Measurements from ENCODE around the gene SERPINA4. TPM values are rescaled to one million over a fixed set of nuclear protein-coding genes. Genes with fewer than 3 reads are reported as not detected.
"Not testable (repeated sequence)": the region's sequence is repeated elsewhere in the genome, so short reads cannot be mapped to it uniquely, and the experiment has no call there.

The SERPINA4 gene
- polyA plus RNA-seq, 5 donors: 1.1 to 2.7 (median 1.9) TPM

DNA sequence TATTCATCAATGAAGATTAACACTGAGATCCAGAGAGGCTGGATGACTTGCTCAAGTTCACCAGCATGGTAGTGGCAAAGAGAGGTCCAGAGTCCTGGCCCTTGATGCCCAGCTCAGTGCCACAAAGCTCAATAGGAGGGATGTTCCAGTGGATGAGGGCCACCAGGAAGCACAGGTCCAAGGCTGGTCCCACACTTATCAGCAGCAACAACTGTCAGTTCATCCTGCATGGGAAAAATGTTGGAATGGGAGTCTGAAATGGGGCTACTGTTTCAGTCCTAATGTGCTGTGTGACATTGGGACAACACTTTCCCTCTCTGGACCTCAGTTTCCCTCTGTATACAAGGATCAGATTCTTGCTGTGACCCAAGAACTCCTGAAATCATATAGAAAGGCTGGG, 31.2 kb downstream of the SERPINA4 start:
- DNase-seq: no peak

DNA sequence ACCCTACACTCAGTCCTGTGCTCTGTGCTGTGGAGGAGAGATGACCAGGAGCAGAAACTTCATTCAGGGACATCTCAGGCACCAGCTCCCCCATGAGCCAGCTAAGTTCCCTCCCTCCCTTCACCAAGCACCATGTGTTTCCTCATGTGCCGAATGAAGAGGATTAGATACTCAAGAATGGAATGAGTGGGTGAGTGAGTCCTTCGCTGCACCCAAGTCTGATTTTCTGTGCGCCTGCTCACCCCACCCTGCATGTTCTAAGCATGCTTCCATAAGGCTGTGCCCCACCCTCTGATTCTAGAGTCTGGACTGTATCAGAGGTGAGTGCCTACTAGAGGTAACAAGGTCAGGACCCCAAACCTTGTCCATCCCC, 32.1 kb downstream of the SERPINA4 start:
- no peak for DNase-seq

DNA sequence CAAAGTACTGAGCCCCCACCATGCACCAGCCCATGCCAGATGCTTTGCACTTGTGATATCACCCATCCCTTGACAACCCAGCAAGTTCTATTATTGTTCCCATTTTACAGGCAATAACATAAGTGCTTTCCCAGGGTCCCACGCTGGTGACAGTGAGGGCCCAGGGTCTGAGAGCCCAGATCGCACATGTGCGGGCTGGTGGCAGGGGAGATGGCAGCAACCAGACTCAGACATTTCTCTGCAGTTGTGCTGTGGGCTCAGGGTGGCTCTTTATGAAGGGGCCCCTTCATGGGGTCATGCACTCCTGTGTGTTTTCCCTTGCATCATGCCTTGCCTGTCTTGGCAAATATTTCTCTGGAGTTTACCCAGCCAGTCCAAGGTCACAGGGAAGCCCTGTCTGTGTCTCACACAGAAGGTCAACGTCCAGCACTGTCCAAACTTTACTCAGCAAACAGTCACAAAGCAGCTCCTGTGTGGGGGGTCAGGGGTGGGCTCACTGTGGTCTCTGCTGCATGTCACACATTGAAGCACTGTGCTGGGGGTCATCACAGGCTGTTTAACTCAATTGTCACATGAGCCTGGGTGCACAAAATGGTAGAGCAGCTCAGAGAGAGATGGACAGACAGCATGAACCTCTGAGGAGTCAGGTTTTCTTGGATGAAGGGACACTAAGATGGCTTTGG, 32.6 kb downstream of the SERPINA4 start:
- no peak for DNase-seq

DNA sequence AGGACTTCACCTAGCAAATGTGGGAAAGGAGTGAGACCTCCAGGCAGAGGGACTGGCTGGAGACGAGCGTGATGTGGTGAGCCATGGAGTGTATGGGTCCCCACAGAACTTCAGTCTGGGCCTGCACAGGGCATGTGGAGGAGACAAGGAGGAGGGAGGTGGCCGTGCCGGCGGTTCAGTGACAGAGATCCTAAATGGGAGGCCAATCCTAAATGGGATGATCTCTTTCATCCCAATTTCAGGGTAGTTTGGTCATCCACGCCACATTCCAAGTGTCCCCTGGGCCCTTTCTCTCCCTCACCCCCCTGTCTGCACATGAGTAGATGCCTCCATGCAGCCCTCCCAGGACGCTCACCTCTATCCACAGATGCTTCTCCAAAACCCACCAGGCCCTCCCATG, 33.2 kb downstream of the SERPINA4 start:
- no peak for DNase-seq

DNA sequence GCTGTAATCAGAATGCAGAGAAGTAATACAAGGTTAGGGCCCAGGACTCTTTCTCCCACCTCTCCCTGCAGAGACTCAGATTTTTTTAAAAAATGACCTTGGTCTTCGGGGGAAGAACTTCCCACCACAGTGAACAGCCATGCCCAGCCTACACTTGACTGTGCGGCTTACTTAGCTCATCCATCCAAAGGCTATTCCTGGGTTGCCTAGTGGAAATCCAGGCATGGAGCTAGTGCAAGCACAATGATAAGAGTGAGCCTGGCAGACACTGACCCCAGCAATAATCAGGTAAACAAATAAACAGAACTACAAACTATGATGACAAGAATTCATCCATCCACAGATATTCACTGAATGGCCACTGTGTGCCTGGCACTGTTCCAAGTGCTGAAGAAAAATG, 34.7 kb downstream of the SERPINA4 start:
- DNase-seq: no peak

DNA sequence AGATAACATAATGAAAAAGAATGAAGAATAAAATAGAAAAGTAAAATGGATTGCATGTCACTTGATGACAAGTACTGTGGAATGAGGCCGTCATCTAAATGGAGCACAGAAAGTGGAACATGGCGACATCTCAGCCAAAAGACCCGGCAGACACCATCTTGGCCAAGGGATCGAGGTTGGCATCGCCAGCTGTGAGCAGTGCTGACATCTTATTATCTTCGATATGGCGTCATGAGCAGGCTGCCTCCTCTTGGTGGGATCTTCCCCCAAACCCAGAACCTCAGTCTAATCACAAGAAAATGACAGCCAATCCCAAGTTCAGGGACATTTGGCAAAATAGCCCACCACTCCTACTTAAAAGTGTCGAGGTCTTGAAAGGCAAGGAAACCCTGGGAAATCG, 35.1 kb downstream of the SERPINA4 start:
- no peak for DNase-seq

DNA sequence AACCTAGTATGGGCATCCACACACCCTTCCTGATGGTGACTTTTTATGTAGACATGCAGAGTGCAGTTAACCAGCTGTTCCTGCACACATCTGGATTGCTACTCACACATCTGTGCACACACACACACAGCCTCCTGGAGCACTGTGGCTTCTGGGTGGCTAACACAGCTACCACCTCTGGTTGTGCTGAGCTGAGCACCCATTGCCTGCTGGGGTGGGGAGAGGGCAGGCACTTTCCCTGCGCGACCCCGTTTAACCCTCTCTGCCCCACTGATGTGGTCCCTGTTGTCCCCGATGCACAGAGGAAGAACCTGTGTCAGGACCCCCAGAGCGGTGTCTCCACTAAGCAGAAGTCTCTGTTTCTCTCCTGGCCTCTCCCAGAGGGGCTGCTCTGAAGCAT, 36.5 kb downstream of the SERPINA4 start:
- DNase-seq: no peak

DNA sequence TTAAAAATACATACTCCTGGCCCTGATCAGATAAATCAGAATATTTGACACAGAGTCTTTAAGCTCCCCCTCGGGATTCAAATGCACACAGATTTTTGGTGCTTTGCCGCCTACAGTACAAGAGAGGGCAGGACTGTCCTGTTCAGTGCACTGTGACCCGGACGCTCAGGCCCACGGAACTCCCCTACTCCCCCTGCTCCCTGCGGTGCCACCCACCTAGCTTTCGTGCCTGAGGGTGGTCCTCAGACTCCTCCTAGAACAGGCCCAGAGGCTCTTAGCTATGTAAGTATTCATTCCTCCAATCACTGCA, 37.2 kb downstream of the SERPINA4 start:
- DNase-seq: no peak

DNA sequence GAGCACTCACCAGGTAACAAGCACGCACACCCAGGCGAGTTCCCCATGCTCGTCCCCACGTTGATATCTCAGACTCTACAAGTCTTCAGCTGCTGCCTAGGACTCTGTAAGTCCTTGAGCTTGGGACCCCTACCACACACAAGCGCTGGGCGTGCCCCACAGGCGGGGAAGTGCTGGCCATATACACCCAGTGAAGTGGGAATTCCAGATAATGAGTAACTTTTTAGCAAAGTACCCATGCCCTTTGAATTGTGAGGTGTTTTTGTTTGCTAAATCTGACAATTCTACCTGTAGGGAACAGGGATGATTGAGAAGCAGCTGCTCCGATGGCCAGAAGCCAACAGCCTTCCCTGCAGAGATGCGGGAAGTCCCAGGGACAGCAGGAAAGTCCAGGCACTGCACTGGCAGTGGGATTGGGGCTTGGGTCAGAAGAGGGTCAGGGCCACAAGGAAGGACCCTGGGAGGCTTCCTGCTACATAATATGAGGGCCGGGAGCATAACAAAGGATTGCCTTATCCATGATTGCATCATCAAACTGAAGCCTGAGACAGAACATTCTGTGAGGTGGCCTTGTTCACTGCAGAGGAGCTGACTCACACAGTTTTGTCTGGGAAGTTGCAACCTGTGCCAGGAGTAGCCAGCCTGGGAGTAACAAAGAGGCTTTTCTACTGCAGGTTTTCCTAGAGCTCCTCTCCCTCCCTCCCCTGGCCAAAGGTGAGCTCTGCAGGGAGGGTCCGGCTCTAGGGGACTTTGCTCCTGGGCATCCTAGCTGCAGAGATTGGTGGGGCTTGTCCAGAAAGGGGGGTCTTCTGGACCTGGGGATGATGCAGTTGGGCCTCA, 37.8 kb downstream of the SERPINA4 start:
- DNase-seq: peak in 1 of 2 donors; percentile 45

DNA sequence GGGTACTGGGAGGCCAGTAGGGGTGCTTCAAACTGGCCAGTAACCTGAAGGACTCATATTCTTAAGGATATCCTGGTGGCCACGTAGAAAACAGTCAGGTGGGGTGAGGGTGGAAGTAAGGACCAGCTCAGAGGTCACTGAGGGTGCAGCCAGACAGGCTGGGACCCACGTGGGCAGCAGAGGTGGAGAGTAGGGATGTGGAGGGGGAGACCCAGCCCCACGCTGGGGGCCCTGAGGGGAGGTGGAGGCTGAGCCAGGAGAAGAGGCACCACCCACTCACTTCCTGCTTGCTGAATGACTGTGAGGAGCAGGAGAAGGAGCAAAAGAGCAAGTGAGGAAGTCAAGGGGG, 38.4 kb downstream of the SERPINA4 start:
- no peak for DNase-seq

DNA sequence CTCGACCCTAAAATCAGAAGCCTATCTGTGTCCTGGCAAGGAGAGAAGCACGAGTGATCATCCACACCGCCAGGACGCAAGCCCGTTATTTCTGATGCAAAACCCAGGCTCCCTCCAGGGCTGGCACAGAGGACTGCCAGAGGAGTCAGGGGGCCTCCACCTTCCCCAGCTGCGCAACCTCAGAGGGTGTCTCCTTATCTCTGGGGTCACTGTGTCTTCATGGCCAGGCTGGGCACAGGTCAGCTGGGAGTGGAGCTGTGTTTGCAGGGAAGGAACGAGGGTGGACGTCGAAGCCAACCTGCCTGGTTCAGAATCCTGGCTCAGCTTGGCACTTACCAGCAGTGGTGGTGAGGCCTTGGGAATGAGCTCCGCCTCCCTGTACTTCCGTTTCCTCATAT, 38.9 kb downstream of the SERPINA4 start:
- DNase-seq: no peak

DNA sequence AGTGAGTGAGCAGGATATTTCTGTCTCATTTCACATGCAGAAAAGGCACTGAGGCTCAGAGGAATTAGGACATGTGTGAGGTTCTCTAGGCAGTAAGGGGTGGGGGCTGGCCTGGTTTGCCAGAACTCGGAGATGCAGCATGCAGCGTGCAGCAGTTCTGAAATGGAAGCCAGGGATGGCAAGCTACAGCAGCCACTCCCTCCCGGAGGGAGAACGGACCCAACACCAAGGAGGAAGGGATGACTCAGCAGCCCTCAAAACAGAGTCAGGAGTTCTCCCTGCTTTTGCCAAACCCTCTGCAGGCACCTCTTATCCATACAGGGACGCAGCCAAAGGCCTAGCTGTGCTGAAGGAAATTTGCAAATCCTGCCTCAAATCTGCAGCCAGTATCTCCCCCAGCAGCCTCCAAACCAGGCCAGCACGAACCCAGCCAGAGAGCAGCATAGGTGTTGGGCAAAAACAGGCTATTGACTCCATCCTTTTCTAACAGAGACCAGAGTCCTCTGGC, 40.7 kb downstream of the SERPINA4 start:
- no peak for DNase-seq

DNA sequence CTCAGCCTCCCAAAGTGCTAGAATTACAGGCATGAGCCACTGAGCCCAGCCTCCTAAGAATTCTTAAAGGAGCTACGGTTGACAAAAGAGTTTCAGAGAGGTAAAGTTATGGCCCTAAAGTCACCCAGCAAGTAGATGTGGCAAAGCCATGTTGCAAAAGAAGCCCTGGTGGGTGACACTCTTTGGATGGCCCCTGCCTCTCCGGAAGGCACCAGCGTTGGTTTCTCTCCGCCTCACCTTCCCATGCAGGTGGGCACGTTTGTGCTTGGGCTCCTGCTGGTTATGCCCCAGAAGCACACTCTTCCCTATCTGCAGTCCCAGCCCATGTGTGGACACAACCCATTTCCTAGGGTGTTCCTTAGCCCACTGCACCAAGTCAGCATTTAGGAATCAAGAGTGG, 41.5 kb downstream of the SERPINA4 start:
- no peak for DNase-seq

DNA sequence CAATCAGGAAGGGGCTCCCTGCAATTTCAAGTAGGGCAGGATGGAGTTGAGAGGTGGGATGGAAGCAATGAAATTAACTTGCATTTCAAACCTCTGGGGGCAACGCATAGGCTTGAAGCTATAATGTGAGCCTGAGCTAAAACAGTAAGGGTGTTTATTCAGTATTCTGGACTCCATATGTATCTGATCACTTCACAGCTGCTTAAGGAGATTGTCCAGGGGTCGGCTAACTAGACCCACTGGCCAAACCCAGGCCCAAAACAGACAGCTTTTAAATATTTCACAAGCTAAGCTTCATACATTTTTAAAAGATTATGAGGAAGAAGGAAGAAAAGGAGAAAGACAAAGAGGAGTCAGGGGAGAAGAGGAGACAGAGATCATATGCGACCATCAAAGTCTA, 44.1 kb downstream of the SERPINA4 start:
- DNase-seq: peak; percentile 78 to 79

DNA sequence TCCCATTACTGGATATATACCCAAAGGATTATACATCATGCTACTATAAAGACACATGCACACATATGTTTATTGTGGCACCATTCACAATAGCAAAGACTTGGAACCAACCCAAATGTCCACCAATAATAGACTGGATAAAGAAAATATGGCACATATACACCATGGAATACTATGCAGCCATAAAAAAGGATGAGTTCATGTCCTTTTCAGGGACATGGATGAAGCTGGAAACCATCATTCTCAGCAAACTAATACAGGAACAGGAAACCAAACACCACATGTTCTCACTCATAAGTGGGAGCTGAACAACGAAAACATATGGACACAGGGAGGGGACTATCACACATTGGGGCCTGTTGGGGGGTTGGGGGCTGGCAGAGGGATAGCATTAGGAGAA, 47.7 kb downstream of the SERPINA4 start:
- DNase-seq: not testable (repeated sequence)

DNA sequence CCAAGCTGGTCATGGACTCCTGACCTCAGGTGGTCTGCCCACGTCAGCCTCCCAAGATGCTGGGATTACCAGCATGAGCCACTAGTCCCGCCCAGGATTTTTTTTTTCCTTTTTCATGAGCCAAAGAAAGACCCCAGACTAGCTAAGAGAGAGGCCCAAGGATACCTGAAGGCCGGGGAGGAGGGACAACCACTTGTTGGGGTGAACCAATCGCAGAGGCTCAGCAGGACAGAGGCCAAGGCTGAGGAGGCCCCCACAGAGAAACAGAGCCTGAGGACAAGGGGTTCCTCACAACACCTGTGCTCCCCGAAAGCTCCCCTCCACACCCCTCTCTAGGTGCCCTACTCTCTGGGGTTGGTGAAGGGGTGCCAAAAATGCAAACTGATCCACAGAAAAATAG, 49.9 kb downstream of the SERPINA4 start:
- DNase-seq: no peak

DNA sequence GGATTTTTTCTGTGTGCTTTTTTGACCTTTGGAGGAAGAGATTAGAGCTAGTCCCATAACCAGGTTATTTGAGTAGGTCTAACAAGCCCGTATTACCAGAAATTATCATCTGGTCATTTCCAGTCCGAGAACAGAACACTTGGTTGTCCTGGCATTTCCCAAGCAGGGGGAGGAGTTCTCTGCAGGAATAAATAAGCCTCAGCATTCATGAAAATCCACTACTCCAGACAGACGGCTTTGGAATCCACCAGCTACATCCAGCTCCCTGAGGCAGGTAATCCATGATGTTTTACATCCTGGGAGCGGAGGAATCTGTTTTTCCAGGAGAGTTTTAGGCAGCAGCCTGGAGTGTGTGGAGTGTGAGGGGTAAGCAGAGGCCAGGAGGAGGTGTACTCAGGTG, 50.9 kb downstream of the SERPINA4 start, which contains the start of gene SERPINA3:
SERPINA3 (plus strand) TSS at position 218 of the 400 bp plus-strand sequence. CDS start 2,051 bp downstream, outside the sequence.
- DNase-seq: no peak

DNA sequence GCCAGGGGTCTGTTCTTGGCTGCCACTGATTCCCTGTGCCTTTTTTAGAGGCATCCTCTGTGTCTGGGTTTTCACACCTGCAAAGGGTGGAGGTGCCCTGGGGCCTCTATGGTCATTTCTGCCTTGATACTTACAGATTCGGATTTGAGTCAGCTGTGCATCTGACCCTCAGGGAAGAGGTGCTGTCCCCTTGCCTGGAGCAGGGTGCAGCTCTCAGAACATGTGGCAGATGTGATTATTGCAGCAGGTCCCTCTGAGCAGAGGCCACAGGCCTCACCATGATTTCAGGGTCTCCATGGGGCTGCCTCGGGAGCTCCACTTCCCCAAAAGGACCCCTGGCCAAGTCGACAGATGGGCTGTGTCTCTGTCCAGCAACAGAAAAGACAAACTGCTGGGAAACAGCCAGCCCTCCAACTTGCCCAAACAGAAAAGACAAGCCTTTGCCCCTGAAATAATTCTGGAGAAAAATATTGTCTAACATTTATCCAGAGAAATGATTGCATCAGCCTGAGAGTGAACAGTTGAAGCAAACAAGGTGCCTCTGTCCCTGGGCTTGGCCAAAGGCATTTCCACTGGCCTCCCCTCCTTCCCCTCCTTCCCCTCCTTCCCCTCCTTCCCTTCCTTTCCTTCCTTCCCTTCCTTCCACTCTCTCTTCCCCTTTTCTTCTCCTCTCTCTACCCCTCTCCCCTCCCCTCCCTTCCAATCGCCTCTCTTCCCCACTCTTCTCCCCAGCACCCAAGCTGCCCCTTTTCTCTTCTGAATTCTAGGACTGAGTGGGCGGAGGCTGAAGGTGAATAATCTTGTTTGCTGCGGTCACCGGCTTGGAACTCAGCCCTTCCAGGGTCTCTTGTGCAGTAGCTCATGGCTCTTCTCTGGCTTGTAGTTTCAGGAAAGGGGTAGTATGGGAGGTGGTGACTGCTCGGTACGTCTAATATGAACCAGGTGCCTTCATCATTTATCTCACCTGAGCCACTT, 51.6 kb downstream of the SERPINA4 start:
- peak; percentile 77 to 78 for DNase-seq

DNA sequence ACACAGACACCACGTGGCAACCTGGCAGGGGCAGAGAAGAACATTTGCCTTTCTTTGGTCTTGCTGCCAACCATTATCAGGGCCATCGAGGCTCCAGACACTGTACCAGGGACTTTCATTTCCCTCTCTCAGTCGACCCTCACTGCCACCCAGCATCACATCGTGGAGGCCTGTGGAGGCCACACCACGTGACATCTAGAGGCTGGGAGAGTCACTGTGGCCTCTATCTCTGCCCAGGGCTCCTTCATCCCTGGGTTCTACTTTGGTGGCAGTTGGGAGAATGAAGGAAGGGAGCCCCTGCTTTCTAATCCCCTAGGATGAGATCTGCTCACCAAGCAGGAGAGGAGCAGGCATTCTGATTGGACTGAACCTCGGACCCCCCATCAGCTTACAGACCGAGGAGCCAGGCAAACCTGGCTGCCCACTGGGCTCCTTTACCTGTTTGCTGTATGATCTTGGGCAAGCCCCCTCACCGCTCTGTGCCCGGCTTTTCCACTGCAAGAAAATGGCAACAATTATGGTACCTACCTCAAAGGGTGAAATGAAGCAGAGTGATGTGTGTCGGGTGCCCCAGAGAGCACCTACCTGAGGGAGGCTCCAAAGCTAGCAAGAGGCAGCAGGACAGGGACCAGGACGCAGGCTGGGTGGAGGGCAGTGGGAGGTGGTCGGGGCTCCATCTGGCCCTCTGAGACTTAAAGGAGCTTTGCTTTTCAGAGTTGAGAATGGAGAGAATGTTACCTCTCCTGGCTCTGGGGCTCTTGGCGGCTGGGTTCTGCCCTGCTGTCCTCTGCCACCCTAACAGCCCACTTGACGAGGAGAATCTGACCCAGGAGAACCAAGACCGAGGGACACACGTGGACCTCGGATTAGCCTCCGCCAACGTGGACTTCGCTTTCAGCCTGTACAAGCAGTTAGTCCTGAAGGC, 52.7 kb downstream of the SERPINA4 start:
- no peak for DNase-seq

DNA sequence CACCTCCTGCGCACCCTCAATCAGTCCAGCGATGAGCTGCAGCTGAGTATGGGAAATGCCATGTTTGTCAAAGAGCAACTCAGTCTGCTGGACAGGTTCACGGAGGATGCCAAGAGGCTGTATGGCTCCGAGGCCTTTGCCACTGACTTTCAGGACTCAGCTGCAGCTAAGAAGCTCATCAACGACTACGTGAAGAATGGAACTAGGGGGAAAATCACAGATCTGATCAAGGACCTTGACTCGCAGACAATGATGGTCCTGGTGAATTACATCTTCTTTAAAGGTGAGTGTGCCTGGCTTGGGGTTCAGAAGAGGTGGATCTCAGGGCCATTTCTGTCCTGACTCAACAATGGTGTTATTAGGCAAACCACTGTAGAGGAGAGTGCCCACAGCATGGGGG, 53.6 kb downstream of the SERPINA4 start:
- DNase-seq: no peak

DNA sequence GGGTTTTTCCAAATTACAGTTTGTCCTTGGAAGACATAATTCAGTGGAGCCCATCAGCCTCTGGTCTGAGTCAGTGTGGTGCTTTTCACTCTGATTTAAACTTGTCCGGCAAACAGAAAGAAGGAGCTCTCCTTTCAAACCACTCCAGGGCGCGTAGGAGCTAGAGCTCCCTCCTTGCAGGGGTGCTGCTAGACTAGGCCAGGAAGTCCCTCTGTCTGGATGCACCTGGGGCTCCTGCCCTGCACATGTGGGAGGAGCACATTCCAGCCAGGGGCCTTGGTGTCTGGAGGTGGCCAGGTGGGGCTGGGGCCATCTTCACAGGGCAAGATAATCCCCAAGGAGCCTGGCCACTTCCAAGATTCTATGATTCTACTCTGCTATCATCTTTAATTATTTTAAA, 54.0 kb downstream of the SERPINA4 start:
- no peak for DNase-seq
